H1 (cell line): Measurements from ENCODE around the gene SHISA9. TPM values are rescaled to one million over a fixed set of nuclear protein-coding genes. Genes with fewer than 3 reads are reported as not detected.

Experiments
- CTCF ChIA-PET: fragments of 300-600 bp; sonication (Branson Sonifier 250); formaldehyde crosslinking; loops from one replicate; lab custom pipeline; 2021; ENCODE audit not compliant: partially characterized antibody; lab: Charles Lee
- POLR2A ChIA-PET: fragments of 300-600 bp; sonication (Branson Sonifier 250); formaldehyde crosslinking; loops from one replicate; lab custom pipeline; 2021; ENCODE audit warnings: inconsistent platforms; ENCODE audit not compliant: partially characterized antibody; lab: Charles Lee
- DNase-seq, 2 experiments: peaks; one replicate each; pipeline versions ENCODE4 v3.0.0 to v3.0.0-alpha.2; 2010 to 2022; ENCODE audit warnings: low spot score in 2 of 2, low read depth in 1 of 2, mixed read lengths in 1 of 2
- FAIRE-seq: peaks from 2 replicates; lab custom pipeline; 2011; peaks lifted over from hg19 to GRCh38; lab: Jason Lieb, UNC
- H2AFZ ChIP-seq: 2 replicates; pipeline ENCODE4 v1.8.1; 2012; ENCODE audit warnings: low read length, inconsistent platforms
- H2AK5ac ChIP-seq: 2 replicates; pipeline ENCODE4 v1.6.1; 2013; ENCODE audit warnings: low read depth, low read length
- H2BK120ac ChIP-seq: replicated peaks from 2 replicates; pipeline ENCODE3; 2013; ENCODE audit warnings: low read depth, low read length, inconsistent platforms
- H2BK12ac ChIP-seq: 2 replicates; pipeline ENCODE4 v1.6.1; 2013; ENCODE audit warnings: low read depth, low read length
- H2BK15ac ChIP-seq: 2 replicates; pipeline ENCODE4 v1.6.1; 2013; ENCODE audit warnings: low read length
- H2BK20ac ChIP-seq: 2 replicates; pipeline ENCODE4 v1.6.1; 2013; ENCODE audit warnings: low read length
- H2BK5ac ChIP-seq: 2 replicates; pipeline ENCODE4 v1.6.1; 2013; ENCODE audit warnings: low read depth, low read length
- H3K14ac ChIP-seq: 2 replicates; pipeline ENCODE4 v1.6.1; 2013; ENCODE audit warnings: inconsistent platforms; ENCODE audit not compliant: insufficient read length
- H3K18ac ChIP-seq: 2 replicates; pipeline ENCODE4 v1.6.1; 2013; ENCODE audit warnings: low read length; ENCODE audit errors: extremely low read depth
- H3K23ac ChIP-seq: 2 replicates; pipeline ENCODE4 v1.6.1; 2013; ENCODE audit warnings: inconsistent platforms; ENCODE audit not compliant: insufficient read length
- H3K23me2 ChIP-seq: 2 replicates; pipeline ENCODE4 v1.6.1; 2013; ENCODE audit warnings: low read depth, low read length
- H3K27ac ChIP-seq: 2 replicates; pipeline ENCODE4 v1.6.1; 2011; ENCODE audit warnings: low read depth, low read length, inconsistent platforms
- H3K27me3 ChIP-seq, 4 experiments: replicated peaks in 1 of 4; 1 replicate in 1 of 4; 2 replicates in 3 of 4; pipeline versions ENCODE4 v1.6.1 to v1.8.1; 2011 to 2013; ENCODE audit warnings: low read length in 3 of 4, mild to moderate bottlenecking in 3 of 4, inconsistent platforms in 2 of 4, mixed read lengths in 2 of 4, moderate library complexity in 1 of 4; ENCODE audit not compliant: control insufficient read depth in 3 of 4, insufficient read depth in 3 of 4; ENCODE audit errors: extremely low read depth in 1 of 4
- H3K36me3 ChIP-seq, 4 experiments: 2 replicates each; pipeline versions ENCODE4 v1.6.1 to v1.8.1; 2011 to 2013; ENCODE audit warnings: mild to moderate bottlenecking in 4 of 4, low read length in 3 of 4, moderate library complexity in 2 of 4, control low read depth in 1 of 4, inconsistent platforms in 1 of 4; ENCODE audit not compliant: insufficient read depth in 4 of 4, control insufficient read depth in 2 of 4
- H3K4ac ChIP-seq: replicated peaks from 2 replicates; pipeline ENCODE3; 2013; ENCODE audit warnings: low read length, low read depth, mixed read lengths, inconsistent platforms; ENCODE audit not compliant: insufficient read length
- H3K4me1 ChIP-seq, 4 experiments: replicated peaks in 1 of 4; 1 replicate in 1 of 4; 2 replicates in 3 of 4; pipeline versions ENCODE4 v1.6.1 to v1.8.1; 2011 to 2013; ENCODE audit warnings: low read length in 3 of 4, inconsistent platforms in 2 of 4, mixed read lengths in 1 of 4; ENCODE audit not compliant: insufficient read depth in 4 of 4, control insufficient read depth in 3 of 4
- H3K4me2 ChIP-seq, 2 experiments: 2 replicates each; pipeline versions ENCODE4 v1.6.1 to v1.8.1; 2011 to 2013; ENCODE audit warnings: low read depth in 2 of 2, low read length in 2 of 2, control low read depth in 1 of 2, inconsistent platforms in 1 of 2, mild to moderate bottlenecking in 1 of 2; ENCODE audit not compliant: insufficient read depth in 1 of 2
- H3K4me3 ChIP-seq, 4 experiments: fragments of 200-600, 300-600 bp in 1 of 4; sonication (generic), shearing (Covaris generic), sonication (Bioruptor Twin) in 1 of 4; 2 replicates each; pipeline versions ENCODE4 v1.5.1 to v1.8.1; 2011 to 2016; ENCODE audit warnings: low read length in 4 of 4, low read depth in 3 of 4, control low read depth in 2 of 4, inconsistent platforms in 2 of 4, mild to moderate bottlenecking in 2 of 4, mixed read lengths in 1 of 4, moderate library complexity in 1 of 4; ENCODE audit not compliant: insufficient read depth in 2 of 4; ENCODE audit errors: extremely low read depth in 1 of 4
- H3K56ac ChIP-seq: replicated peaks from 2 replicates; pipeline ENCODE3; 2013; ENCODE audit warnings: low read depth, mild to moderate bottlenecking, mixed read lengths, low read length, inconsistent platforms; ENCODE audit not compliant: insufficient read length
- H3K79me1 ChIP-seq: 2 replicates; pipeline ENCODE4 v1.6.1; 2013; ENCODE audit warnings: low read depth, low read length, control low read depth
- H3K79me2 ChIP-seq, 2 experiments: 2 replicates each; pipeline versions ENCODE4 v1.6.1 to v1.8.1; 2012 to 2013; ENCODE audit warnings: low read length in 2 of 2, mild to moderate bottlenecking in 2 of 2, inconsistent platforms in 1 of 2; ENCODE audit not compliant: insufficient read depth in 2 of 2, control insufficient read depth in 1 of 2
- H3K9ac ChIP-seq, 4 experiments: replicated peaks in 1 of 4; 1 replicate in 1 of 4; 2 replicates in 3 of 4; pipeline versions ENCODE4 v1.6.1 to v1.8.1; 2011 to 2013; ENCODE audit warnings: low read depth in 3 of 4, low read length in 3 of 4, control low read depth in 2 of 4, mild to moderate bottlenecking in 2 of 4, moderate library complexity in 2 of 4, inconsistent platforms in 1 of 4; ENCODE audit errors: extremely low read depth in 1 of 4
- H3K9me3 ChIP-seq, 2 experiments: 2 replicates each; pipeline versions ENCODE4 v1.6.1 to v1.8.1; 2012 to 2013; ENCODE audit warnings: mild to moderate bottlenecking in 2 of 2, moderate library complexity in 2 of 2, control low read depth in 1 of 2, inconsistent platforms in 1 of 2, low read depth in 1 of 2, low read length in 1 of 2, mixed read lengths in 1 of 2; ENCODE audit not compliant: insufficient read depth in 2 of 2
- H4K20me1 ChIP-seq, 2 experiments: replicated peaks in 1 of 2; 2 replicates each; pipeline versions ENCODE3 to v1.8.1; 2011 to 2013; ENCODE audit warnings: inconsistent platforms in 2 of 2, low read length in 2 of 2, mild to moderate bottlenecking in 1 of 2; ENCODE audit not compliant: insufficient read depth in 2 of 2, control insufficient read depth in 1 of 2
- H4K5ac ChIP-seq: 2 replicates; pipeline ENCODE4 v1.6.1; 2013; ENCODE audit warnings: low read length, low read depth, mixed read lengths, inconsistent platforms; ENCODE audit not compliant: insufficient read length
- H4K8ac ChIP-seq: 2 replicates; pipeline ENCODE4 v1.8.0; 2013; ENCODE audit warnings: mild to moderate bottlenecking, moderate library complexity, low read length, inconsistent platforms; ENCODE audit not compliant: insufficient read depth; ENCODE audit errors: extremely low read depth
- H4K91ac ChIP-seq: replicated peaks from 2 replicates; pipeline ENCODE3; 2013; ENCODE audit warnings: low read length, mixed read lengths, inconsistent platforms; ENCODE audit not compliant: insufficient read length
- BRCA1 ChIP-seq: IDR thresholded peaks from 2 replicates; pipeline ENCODE4 v1.6.1; 2012; ENCODE audit warnings: low read depth, low read length, improper control_type of control experiment
- polyA plus RNA-seq, 7 experiments: library from polyadenylated mRNA; depleted of rRNA in 3 of 7; stranded (reverse) in 5 of 7; unstranded in 2 of 7; fragments of >200 nt in 5 of 7; fragments of 200-250 nt in 2 of 7; gene quantifications; 1 replicate in 5 of 7; 2 replicates in 1 of 7; 4 replicates in 1 of 7; pipeline versions ENCODE4 v1.2.1 to v1.2.3, GENCODE V29; 2011 to 2013; ENCODE audit warnings: missing spikeins in 2 of 7, mixed read lengths in 2 of 7
- total RNA-seq: library from RNA; stranded (reverse); fragmentation: NEBNext Ultra II Directional; extraction: Animal tissue kit (Norgen Biotek cat#: 25700); gene quantifications from 2 replicates; pipeline ENCODE4 v1.2.1, GENCODE V29; 2021

Gene SHISA9
- total and polyA plus RNA-seq, 2 of the 8 experiments (the other 6 are each of a cell fraction or from before 2014, with no cell fraction given) = 25.6 to 39.8 TPM

DNA sequence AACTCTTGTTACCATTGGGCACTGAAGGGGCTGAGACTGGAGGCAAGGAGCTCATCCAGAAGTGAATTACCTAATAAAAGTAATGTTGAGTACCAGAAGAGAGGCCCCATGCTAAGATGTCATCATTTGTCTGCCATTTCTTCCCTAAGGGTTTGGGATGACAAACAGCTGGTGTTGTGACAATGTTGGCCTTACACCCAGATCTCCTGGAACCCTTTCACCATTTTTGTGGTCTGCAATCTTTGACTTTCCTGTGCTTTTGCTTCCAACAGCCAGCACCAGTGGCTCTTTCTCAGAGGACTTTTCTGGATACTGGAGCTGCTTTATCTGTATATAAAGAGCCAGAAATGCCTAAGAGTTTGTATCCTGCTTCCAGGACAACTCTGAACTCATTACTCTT lies 84.1 kb downstream of the SHISA9 start:
- Histone ChIP-seq H2BK120ac (no peak overlapping the region), H2BK5ac (no peak overlapping the region), H3K56ac (no peak overlapping the region), H3K79me1 (no peaks in the 10 kb centered on the region; the same call in none of the 2 replicates), H3K79me2 (peaks cover 3 to 64% of the 10 kb centered on the region in 2 experiments; a peak in 2 of 4 replicates), H3K27me3 (no peaks in the 10 kb centered on the region), H3K27ac (no peak overlapping the region), H3K4me1 (peaks cover 0 to 4% (median 0%) of the 10 kb centered on the region in 4 experiments; a peak in 1 of 7 replicates), H3K23ac (no peak overlapping the region), H3K23me2 (no peaks in the 10 kb centered on the region; the same call in 1 of the 2 replicates), H3K18ac (no peak overlapping the region), H3K9ac (no peak overlapping the region), H3K4me2 (no peak overlapping the region), H4K8ac (no peak overlapping the region), H3K14ac (no peak overlapping the region), H4K91ac (no peak overlapping the region), H4K20me1 (peaks cover 0 to 2% of the 10 kb centered on the region in 2 experiments), H2BK15ac (no peak overlapping the region), H3K36me3 (no peaks in the 10 kb centered on the region), H3K4me3 (no peak overlapping the region), H4K5ac (no peak overlapping the region), H3K9me3 (peaks cover 0 to 4% of the 10 kb centered on the region in 2 experiments; a peak in 1 of 4 replicates), H2AFZ (no peak overlapping the region), H2BK12ac (no peak overlapping the region), H3K4ac (no peak overlapping the region), H2AK5ac (no peak overlapping the region), H2BK20ac (no peak overlapping the region)
- FAIRE-seq (no peak), DNase-seq (no peak)
- ChIA-PET POLR2A (no interaction called here), CTCF (no interaction called here)
- TF ChIP-seq BRCA1 = no peak
